Naive thymus-derived CD4-positive, alpha-beta T cell (primary cell): ENCODE measurements around the gene CSHL1. TPM values are rescaled to one million over a fixed set of nuclear protein-coding genes. Genes with fewer than 3 reads are reported as not detected.
"Not testable (repeated sequence)": the region's sequence is repeated elsewhere in the genome, so short reads cannot be mapped to it uniquely, and the experiment has no call there.

Experiments
- ATAC-seq: fragments of 150-1000 bp; cut with Tn5 transposase; 2 replicates; pipeline ENCODE4 v1.10.0; 2021; ENCODE audit warnings: mild to moderate bottlenecking, moderate library complexity
- CTCF ChIA-PET: fragments of 350-600 bp; sonication (Branson Sonifier 250); formaldehyde crosslinking; loops from one replicate; lab custom pipeline; 2021; ENCODE audit warnings: antibody characterized with exemption; lab: Charles Lee
- POLR2A ChIA-PET: fragments of 350-600 bp; sonication (Branson Sonifier 250); formaldehyde crosslinking; loops from one replicate; lab custom pipeline; 2021; ENCODE audit warnings: antibody characterized with exemption, inconsistent platforms; lab: Charles Lee
- DNase-seq, 9 donors: peaks; one replicate each; pipeline versions ENCODE4 v3.0.0 to v3.0.0-alpha.2; 2020 to 2022; ENCODE audit warnings: mixed read lengths in 1 of 9
- H3K27ac ChIP-seq: one replicate; pipeline ENCODE4 v1.7.0; 2013; ENCODE audit warnings: mild to moderate bottlenecking, low read depth, low read length, moderate library complexity
- H3K27me3 ChIP-seq, 2 donors: one replicate each; pipeline ENCODE4 v1.7.0; 2013; ENCODE audit warnings: low read length in 2 of 2, mild to moderate bottlenecking in 2 of 2, moderate library complexity in 2 of 2; ENCODE audit not compliant: control insufficient read depth in 2 of 2, insufficient read depth in 2 of 2
- H3K36me3 ChIP-seq, 3 experiments: 1 replicate in 2 of 3; 2 replicates in 1 of 3; pipeline ENCODE4 v1.7.0; 2013; ENCODE audit warnings: low read length in 3 of 3, mild to moderate bottlenecking in 3 of 3, moderate library complexity in 1 of 3; ENCODE audit not compliant: insufficient read depth in 3 of 3, control insufficient read depth in 2 of 3
- H3K4me1 ChIP-seq, 2 donors: one replicate each; pipeline ENCODE4 v1.7.0; 2013; ENCODE audit warnings: low read length in 2 of 2, mild to moderate bottlenecking in 2 of 2, moderate library complexity in 1 of 2; ENCODE audit not compliant: control insufficient read depth in 2 of 2, insufficient read depth in 2 of 2
- H3K4me3 ChIP-seq: 2 replicates; pipeline ENCODE4 v1.7.0; 2013; ENCODE audit warnings: mild to moderate bottlenecking, low read length
- H3K9me3 ChIP-seq, 3 experiments: 1 replicate in 2 of 3; 2 replicates in 1 of 3; pipeline ENCODE4 v1.7.0; 2013; ENCODE audit warnings: low read length in 3 of 3; ENCODE audit not compliant: control insufficient read depth in 2 of 3
- H3K27ac Mint-ChIP-seq, 9 donors: one replicate each; pipeline ENCODE4 v1.8.0; 2020 to 2022; ENCODE audit warnings: mixed read lengths in 9 of 9, mild to moderate bottlenecking in 8 of 9, moderate library complexity in 5 of 9, inconsistent platforms in 2 of 9
- H3K27me3 Mint-ChIP-seq, 5 donors: one replicate each; pipeline ENCODE4 v1.8.0; 2021 to 2022; ENCODE audit warnings: mixed read lengths in 5 of 5, mild to moderate bottlenecking in 1 of 5
- H3K36me3 Mint-ChIP-seq, 5 donors: one replicate each; pipeline ENCODE4 v1.8.0; 2020 to 2022; ENCODE audit warnings: mixed read lengths in 5 of 5, mild to moderate bottlenecking in 3 of 5, inconsistent platforms in 1 of 5
- H3K4me1 Mint-ChIP-seq, 7 donors: one replicate each; pipeline ENCODE4 v1.8.0; 2020 to 2022; ENCODE audit warnings: mixed read lengths in 7 of 7, mild to moderate bottlenecking in 3 of 7, inconsistent platforms in 1 of 7
- H3K4me3 Mint-ChIP-seq, 10 donors: one replicate each; pipeline ENCODE4 v1.8.0; 2020 to 2022; ENCODE audit warnings: mild to moderate bottlenecking in 10 of 10, mixed read lengths in 10 of 10, moderate library complexity in 6 of 10, inconsistent platforms in 2 of 10
- H3K9me3 Mint-ChIP-seq, 11 donors: one replicate each; pipeline ENCODE4 v1.8.0; 2020 to 2022; ENCODE audit warnings: mixed read lengths in 11 of 11, mild to moderate bottlenecking in 4 of 11, inconsistent platforms in 1 of 11, moderate library complexity in 1 of 11
- intact Hi-C, 2 donors: fragments of 100-400 bp; cut with micrococcal nuclease; formaldehyde crosslinking; loops; one replicate each; pipeline ENCODE4 v1.15.1; 2023
- polyA plus RNA-seq, 2 donors: library from polyadenylated mRNA; unstranded; fragments of 300-500 nt; fragmentation: Illumina TruSeq; gene quantifications; one replicate each; pipeline ENCODE4 v1.2.3, GENCODE V29; 2021
- total RNA-seq, 6 experiments: library from RNA in 5 of 6; stranded (reverse) in 5 of 6; gene quantifications; 1 replicate in 5 of 6; 2 replicates in 1 of 6; pipeline ENCODE4 v1.2.3 and lab custom pipeline; 2021 to 2026

Gene CSHL1
- total and polyA plus RNA-seq, 7 experiments from 2014 or later, result not detected

DNA sequence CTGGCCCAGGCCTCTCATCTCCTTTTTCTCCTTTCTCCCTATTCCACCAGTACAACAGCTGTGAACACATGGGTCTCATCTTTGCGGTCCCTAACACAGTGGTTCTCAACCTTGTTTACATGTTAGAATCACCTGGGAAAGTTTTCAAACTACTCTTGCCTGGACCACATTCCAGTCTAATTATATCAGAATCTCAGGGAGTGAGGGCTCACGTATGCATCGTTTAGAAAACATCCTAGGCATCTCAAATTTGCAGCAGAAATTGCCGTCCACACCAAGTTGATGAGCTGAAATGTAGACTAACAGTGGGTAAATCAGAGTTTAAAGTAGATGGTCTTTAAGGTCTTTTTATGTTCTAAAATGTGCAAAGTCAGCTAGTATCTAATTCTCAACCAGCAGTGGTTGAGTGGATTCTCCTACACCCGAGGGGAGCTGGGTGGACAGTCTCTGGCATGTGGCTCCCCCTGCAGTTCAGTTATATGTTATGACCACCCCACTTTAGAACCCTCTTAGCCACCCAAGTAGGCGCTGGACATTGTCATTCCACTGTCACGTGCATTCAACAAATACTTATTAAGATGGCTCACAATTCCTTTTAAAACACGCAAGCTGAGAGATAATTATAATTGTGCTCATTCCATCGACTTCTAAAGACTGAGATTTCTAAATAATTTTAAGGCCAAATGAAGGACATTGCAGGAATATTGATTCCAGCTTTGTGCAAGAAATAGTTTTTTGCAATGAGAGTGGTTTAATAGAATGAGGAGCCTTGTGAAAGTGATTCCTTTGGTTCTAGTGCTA is 41.4 kb downstream of the CSHL1 start:
- H3K4me3 Mint-ChIP-seq, H3K27ac Mint-ChIP-seq, H3K27me3 ChIP-seq, ATAC-seq, H3K9me3 Mint-ChIP-seq, POLR2A ChIA-PET, CTCF ChIA-PET, H3K36me3 Mint-ChIP-seq, DNase-seq, H3K4me3 ChIP-seq, intact Hi-C loops, H3K9me3 ChIP-seq, H3K27ac ChIP-seq, H3K4me1 ChIP-seq, H3K36me3 ChIP-seq, H3K4me1 Mint-ChIP-seq: not testable (repeated sequence)
- peaks cover 0 to 20% (median 0%) of the 10 kb centered on the region in 5 donors for H3K27me3 Mint-ChIP-seq

DNA sequence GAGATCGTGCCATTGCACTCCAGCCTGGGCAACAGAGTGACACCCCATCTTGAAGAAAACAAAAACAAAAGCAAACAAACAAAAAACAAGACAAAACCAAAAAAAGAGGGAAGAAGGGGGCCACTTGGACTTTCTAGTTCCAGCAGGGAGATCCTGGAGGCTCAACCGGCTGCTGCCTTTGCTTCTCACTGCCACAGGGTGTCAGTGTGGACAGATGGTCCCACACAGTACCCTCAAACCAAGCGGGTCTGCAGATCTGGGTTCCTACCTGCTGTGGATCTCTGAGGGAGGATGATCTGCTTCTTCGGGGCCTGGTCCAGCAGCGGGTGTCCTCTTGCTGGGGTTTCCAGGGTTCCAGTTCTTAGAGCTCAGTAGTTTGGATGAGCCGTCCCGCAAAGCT is 44.4 kb downstream of the CSHL1 start:
- H3K27ac Mint-ChIP-seq, H3K4me1 ChIP-seq: not testable (repeated sequence)

More for the DNA sequence above, 44.4 kb downstream of the CSHL1 start:
- H3K4me3 Mint-ChIP-seq, H3K4me3 ChIP-seq, H3K36me3 Mint-ChIP-seq, H3K9me3 ChIP-seq, H3K9me3 Mint-ChIP-seq, H3K4me1 Mint-ChIP-seq, H3K27me3 ChIP-seq, H3K36me3 ChIP-seq, H3K27ac ChIP-seq, intact Hi-C loops, DNase-seq, ATAC-seq: not testable (repeated sequence)
- ChIA-PET POLR2A (interaction anchor here (1.4 kb wide), 1 partner anchor 23 kb away, joined by 8 read pairs; no protein-coding TSS in a partner anchor), CTCF (interaction anchor here (1.2 to 1.7 kb wide), 3 partner anchors 14 to 38 kb away, joined by 3 to 6 read pairs (median 4); no protein-coding TSS in a partner anchor)
- peaks cover 0 to 27% (median 0%) of the 10 kb centered on the region in 5 donors for H3K27me3 Mint-ChIP-seq

Other genes starting within 250 kb of the CSHL1 start
- 100 to 1,000 TPM; 575 to 937 (median 595) TPM for gene LIMD2, start 211.1 kb downstream of the CSHL1 start, total RNA-seq
- 100 to 1,000 TPM; 542 to 792 TPM for gene LIMD2, start 211.1 kb downstream of the CSHL1 start, polyA plus RNA-seq
- gene STRADA, start 169.5 kb downstream of the CSHL1 start, total RNA-seq, result 10 to 100 TPM; 51.0 to 69.7 (median 54.2) TPM
- gene STRADA, start 169.5 kb downstream of the CSHL1 start, polyA plus RNA-seq, result 10 to 100 TPM; 19.9 to 24.2 TPM
- gene CCDC47, start 137.7 kb downstream of the CSHL1 start, total RNA-seq, result 10 to 100 TPM; 31.8 to 62.9 (median 34.7) TPM
- gene CCDC47, start 137.7 kb downstream of the CSHL1 start, polyA plus RNA-seq, result 10 to 100 TPM; 33.5 to 45.4 TPM
- 100 to 1,000 TPM; 101 to 192 (median 139) TPM for gene DDX42, start 137.1 kb downstream of the CSHL1 start, total RNA-seq
- gene DDX42, start 137.1 kb downstream of the CSHL1 start, polyA plus RNA-seq, result 10 to 100 TPM; 11.8 to 24.4 TPM
- gene PSMC5, start 83.8 kb downstream of the CSHL1 start, total RNA-seq, result 100 to 1,000 TPM in 3 of 5 experiments, 10 to 100 TPM in 2; 68.4 to 153 (median 105) TPM
- 100 to 1,000 TPM; 153 to 162 TPM for gene PSMC5, start 83.8 kb downstream of the CSHL1 start, polyA plus RNA-seq
- gene FTSJ3, start 83.6 kb downstream of the CSHL1 start, total RNA-seq, result 10 to 100 TPM; 38.1 to 66.2 (median 55.8) TPM
- 10 to 100 TPM; 22.1 to 44.4 TPM for gene FTSJ3, start 83.6 kb downstream of the CSHL1 start, polyA plus RNA-seq
- 100 to 1,000 TPM; 102 to 148 (median 109) TPM for gene SMARCD2, start 68.6 kb downstream of the CSHL1 start, total RNA-seq
- 100 to 1,000 TPM in 1 of 2 donors, 10 to 100 TPM in 1; 61.5 to 112 TPM for gene SMARCD2, start 68.6 kb downstream of the CSHL1 start, polyA plus RNA-seq
- 1 to 10 TPM in 2 of 5 experiments, not detected in 3; 4.2 to 5.3 TPM for gene CSH2, start 37.6 kb downstream of the CSHL1 start, total RNA-seq
- gene CSH2, start 37.6 kb downstream of the CSHL1 start, polyA plus RNA-seq, result not detected
- not detected for gene GH2, start 29.3 kb downstream of the CSHL1 start, total RNA-seq
- gene GH2, start 29.3 kb downstream of the CSHL1 start, polyA plus RNA-seq, result not detected
- gene CSH1, start 14.7 kb downstream of the CSHL1 start, total RNA-seq, result 10 to 100 TPM in 1 of 5 experiments, 1 to 10 TPM in 1, not detected in 3; 8.2 to 11.3 TPM
- gene CSH1, start 14.7 kb downstream of the CSHL1 start, polyA plus RNA-seq, result not detected
- under 1 TPM in 2 of 5 experiments, not detected in 3; 0.58 to 0.66 TPM for gene GH1, start 7.6 kb upstream of the CSHL1 start, total RNA-seq
- gene GH1, start 7.6 kb upstream of the CSHL1 start, polyA plus RNA-seq, result not detected
- 10 to 100 TPM; 11.8 to 44.9 (median 15.1) TPM for gene CD79B, start 21.1 kb upstream of the CSHL1 start, total RNA-seq
- 10 to 100 TPM; 34.5 to 42.2 TPM for gene CD79B, start 21.1 kb upstream of the CSHL1 start, polyA plus RNA-seq
- under 1 TPM in 4 of 5 experiments, not detected in 1; 0.03 to 0.15 (median 0.07) TPM for gene SCN4A, start 61.7 kb upstream of the CSHL1 start, total RNA-seq
- not detected for gene SCN4A, start 61.7 kb upstream of the CSHL1 start, polyA plus RNA-seq
- gene PRR29, start 87.1 kb upstream of the CSHL1 start, total RNA-seq, result 1 to 10 TPM in 1 of 5 experiments, under 1 TPM in 2, not detected in 2; 0.29 to 2.8 (median 0.40) TPM
- gene PRR29, start 87.1 kb upstream of the CSHL1 start, polyA plus RNA-seq, result 1 to 10 TPM; 5.5 to 6.0 TPM
- 100 to 1,000 TPM in 2 of 5 experiments, 10 to 100 TPM in 3; 60.9 to 132 (median 92.3) TPM for gene ICAM2, start 109.4 kb upstream of the CSHL1 start, total RNA-seq
- 100 to 1,000 TPM; 400 to 414 TPM for gene ICAM2, start 109.4 kb upstream of the CSHL1 start, polyA plus RNA-seq
- gene ERN1, start 218.9 kb upstream of the CSHL1 start, total RNA-seq, result 100 to 1,000 TPM in 1 of 5 experiments, 10 to 100 TPM in 4; 52.6 to 110 (median 62.9) TPM
- 10 to 100 TPM; 15.7 to 19.7 TPM for gene ERN1, start 218.9 kb upstream of the CSHL1 start, polyA plus RNA-seq